WERI-Rb-1 (cell line): ENCODE measurements around the gene TMEM201.

Source experiments
- DNase-seq: peaks from one replicate; pipeline ENCODE4 v3.0.0-alpha.2; 2020
- H3K27ac ChIP-seq: fragments of 250-450 bp; sonication (Bioruptor Pico); 2 replicates; pipeline ENCODE4 v1.5.1; 2020; ENCODE audit warnings: mild to moderate bottlenecking, moderate library complexity
- H3K27me3 ChIP-seq: fragments of 250-450 bp; sonication (Bioruptor Pico); 2 replicates; pipeline ENCODE4 v1.5.1; 2021; ENCODE audit warnings: mild to moderate bottlenecking, low read depth, moderate library complexity; ENCODE audit not compliant: insufficient read depth, severe bottlenecking
- H3K36me3 ChIP-seq: fragments of 250-450 bp; sonication (Bioruptor Pico); 2 replicates; pipeline ENCODE4 v1.5.1; 2020; ENCODE audit warnings: mild to moderate bottlenecking, moderate library complexity
- H3K4me3 ChIP-seq: 2 replicates; pipeline ENCODE4 v1.5.1; 2011; ENCODE audit warnings: low read depth, mild to moderate bottlenecking, control low read depth, low read length
- H3K9me3 ChIP-seq: fragments of 250-450 bp; sonication (Bioruptor Pico); 2 replicates; pipeline ENCODE4 v1.5.1; 2021; ENCODE audit warnings: mild to moderate bottlenecking, moderate library complexity; ENCODE audit not compliant: severe bottlenecking
- TF ChIP-seq, protein P1 (sequence below): IDR thresholded peaks from 2 replicates; pipeline ENCODE4 v1.5.1; 2011; ENCODE audit warnings: low read depth, mild to moderate bottlenecking, control low read depth, inconsistent platforms, low read length

Gene TMEM201

DNA sequence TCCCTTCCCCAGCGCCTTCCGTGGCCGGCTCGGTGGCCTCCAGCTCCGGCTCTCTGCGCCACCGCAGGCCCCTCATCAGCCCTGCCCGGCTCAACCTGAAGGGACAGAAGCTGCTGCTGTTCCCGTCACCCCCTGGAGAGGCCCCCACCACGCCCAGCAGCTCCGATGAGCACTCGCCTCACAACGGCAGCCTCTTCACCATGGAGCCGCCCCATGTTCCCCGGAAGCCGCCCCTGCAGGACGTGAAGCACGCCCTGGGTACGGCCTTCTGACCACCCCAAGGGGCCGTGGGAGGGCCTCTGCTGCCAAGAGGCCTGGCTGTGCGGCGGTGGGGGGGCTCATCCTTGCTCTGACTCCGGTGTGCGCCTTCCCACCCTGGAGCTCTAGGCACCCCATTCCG lies 21.8 kb downstream of the TMEM201 start:
- Histone ChIP-seq H3K9me3 (no peaks in the 10 kb centered on the region), H3K27ac (no peak overlapping the region), H3K36me3 (peaks cover 74% of the 10 kb centered on the region), H3K4me3 (no peak overlapping the region), H3K27me3 (no peaks in the 10 kb centered on the region)
- no peak for DNase-seq
- TF ChIP-seq, protein P1, sequence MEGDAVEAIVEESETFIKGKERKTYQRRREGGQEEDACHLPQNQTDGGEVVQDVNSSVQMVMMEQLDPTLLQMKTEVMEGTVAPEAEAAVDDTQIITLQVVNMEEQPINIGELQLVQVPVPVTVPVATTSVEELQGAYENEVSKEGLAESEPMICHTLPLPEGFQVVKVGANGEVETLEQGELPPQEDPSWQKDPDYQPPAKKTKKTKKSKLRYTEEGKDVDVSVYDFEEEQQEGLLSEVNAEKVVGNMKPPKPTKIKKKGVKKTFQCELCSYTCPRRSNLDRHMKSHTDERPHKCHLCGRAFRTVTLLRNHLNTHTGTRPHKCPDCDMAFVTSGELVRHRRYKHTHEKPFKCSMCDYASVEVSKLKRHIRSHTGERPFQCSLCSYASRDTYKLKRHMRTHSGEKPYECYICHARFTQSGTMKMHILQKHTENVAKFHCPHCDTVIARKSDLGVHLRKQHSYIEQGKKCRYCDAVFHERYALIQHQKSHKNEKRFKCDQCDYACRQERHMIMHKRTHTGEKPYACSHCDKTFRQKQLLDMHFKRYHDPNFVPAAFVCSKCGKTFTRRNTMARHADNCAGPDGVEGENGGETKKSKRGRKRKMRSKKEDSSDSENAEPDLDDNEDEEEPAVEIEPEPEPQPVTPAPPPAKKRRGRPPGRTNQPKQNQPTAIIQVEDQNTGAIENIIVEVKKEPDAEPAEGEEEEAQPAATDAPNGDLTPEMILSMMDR, result no peak

DNA sequence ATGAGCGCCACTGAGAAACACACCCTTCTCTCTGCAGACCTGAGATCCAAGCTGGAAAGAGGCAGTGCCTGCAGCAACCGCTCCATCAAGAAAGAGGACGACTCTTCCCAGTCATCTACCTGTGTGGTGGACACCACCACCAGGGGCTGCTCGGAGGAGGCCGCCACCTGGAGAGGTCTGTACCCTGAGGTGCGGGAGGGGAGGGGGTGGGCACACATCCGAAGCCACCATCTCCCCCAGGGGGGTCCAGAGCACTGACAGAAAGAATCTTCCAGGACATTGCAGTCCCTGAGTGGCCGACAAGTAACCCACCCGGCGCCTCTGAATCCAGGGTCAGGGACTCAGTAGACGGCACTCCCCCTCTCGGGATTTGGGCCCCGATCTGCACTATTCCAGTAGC lies 23.0 kb downstream of the TMEM201 start:
- peaks cover 67% of the 10 kb centered on the region for H3K36me3 ChIP-seq

GRCh38 chr1:9612162-9612845 lies 23.6 kb downstream of the TMEM201 start:
- Histone ChIP-seq H3K9me3 (no peaks in the 10 kb centered on the region), H3K27ac (no peak overlapping the region), H3K36me3 (peaks cover 67% of the 10 kb centered on the region), H3K27me3 (no peaks in the 10 kb centered on the region), H3K4me3 (no peak overlapping the region)
- TF ChIP-seq, protein P1, result no peak
- no peak for DNase-seq

More for the DNA sequence above, 23.0 kb downstream of the TMEM201 start:
- Histone ChIP-seq H3K4me3 (no peak overlapping the region), H3K27ac (no peak overlapping the region), H3K9me3 (no peaks in the 10 kb centered on the region), H3K27me3 (no peaks in the 10 kb centered on the region)
- no peak for DNase-seq
- TF ChIP-seq, protein P1, result no peak

DNA sequence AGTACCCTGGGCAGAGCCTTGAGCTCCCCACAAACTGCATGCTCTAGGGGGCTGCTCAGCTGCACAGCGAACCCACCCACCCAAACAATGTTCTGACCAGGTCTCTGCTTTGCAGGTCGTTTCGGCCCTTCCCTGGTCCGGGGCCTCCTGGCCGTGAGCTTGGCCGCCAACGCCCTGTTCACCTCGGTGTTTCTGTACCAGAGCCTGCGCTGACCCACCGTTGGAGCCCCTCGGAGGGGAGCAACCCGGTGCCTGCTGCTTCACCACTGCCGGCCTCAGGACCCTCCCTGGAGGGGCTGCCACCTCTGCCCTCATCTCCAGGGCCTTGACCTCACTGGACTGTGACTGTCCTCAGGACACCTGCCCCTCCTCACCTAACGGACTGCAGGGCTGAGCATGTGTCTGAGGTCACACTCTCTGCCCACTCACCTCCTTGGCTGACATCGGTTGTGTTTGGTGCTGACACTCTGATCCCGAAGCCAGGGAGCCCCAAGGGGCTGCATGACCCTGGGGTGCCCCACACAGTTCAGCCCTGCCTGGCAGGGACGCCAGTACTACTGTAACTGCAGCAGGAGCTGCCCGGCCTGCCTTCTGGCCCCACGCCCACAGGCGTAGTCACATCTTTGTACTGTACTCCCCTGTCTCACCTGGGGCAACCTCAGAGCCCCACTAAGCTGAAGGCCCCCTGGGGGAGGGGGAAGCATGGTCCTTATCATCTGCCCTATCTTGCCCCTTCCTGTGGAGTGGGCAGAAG lies 24.3 kb downstream of the TMEM201 start:
- no peaks in the 10 kb centered on the region for H3K9me3 ChIP-seq
- H3K27me3 ChIP-seq, result no peaks in the 10 kb centered on the region
- no peak overlapping the region for H3K27ac ChIP-seq
- TF ChIP-seq, protein P1, result no peak
- no peak overlapping the region for H3K4me3 ChIP-seq
- no peak for DNase-seq
- peaks cover 59% of the 10 kb centered on the region for H3K36me3 ChIP-seq

GRCh38 chr1:9613625-9614299 lies 25.1 kb downstream of the TMEM201 start:
- peaks cover 52% of the 10 kb centered on the region for H3K36me3 ChIP-seq

More at GRCh38 chr1:9613625-9614299, 25.1 kb downstream of the TMEM201 start:
- DNase-seq, result no peak
- H3K4me3 ChIP-seq, result no peak overlapping the region
- H3K27me3 ChIP-seq, result no peaks in the 10 kb centered on the region
- TF ChIP-seq, protein P1, result no peak
- H3K27ac ChIP-seq, result no peak overlapping the region
- H3K9me3 ChIP-seq, result no peaks in the 10 kb centered on the region
